ENCODE results near the gene PRSS56. TPM values are rescaled to one million over a fixed set of nuclear protein-coding genes. Genes with fewer than 3 reads are reported as not detected.

Gene PRSS56
- not detected for total RNA-seq
- long read RNA-seq, partial matches to known transcripts, result 0 of 1 reads
- long read RNA-seq, other reads (novel, unspliced or antisense), result 1 of 1 reads

DNA sequence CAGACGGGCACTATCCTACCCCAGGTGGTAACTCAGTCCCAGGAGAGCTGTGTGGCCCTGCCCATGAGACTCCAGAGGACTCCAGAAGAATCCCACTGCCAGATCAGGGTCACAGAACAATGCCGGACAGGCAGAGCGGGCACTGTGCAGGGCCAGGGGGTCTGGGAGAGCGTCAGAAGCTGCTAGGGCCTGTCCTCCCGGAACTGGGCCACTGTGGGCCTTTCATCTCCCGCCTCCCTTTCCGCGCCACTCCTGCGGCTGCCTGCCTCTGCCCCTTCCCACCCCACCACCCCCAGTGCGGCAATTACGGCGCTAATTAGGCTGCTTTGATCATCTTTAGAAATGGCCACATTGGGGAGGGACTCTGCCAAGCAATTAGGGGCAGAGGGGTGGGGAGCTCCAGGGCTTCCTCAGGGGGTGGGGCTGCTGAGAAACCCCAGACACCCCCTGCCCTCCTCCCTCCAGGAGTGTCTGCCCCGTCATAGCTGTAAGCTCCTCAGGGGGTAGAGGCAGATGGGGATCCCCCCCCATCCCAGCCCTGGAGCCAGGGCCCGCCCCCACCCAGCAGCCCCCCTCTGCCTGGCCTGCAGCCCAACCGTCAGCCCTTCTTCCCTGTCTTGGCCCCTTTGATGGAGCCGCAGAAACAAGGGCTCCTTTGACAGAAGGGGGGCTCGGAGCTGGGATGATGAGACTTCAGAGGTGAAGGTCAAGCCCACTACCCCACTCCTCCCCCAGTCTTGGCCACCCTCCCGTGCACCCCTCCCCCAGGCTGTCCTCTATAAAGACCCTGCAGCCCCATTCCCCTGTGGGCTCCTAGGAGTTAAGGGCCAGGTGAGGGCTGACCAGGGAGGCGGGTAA is at the start of gene PRSS56:
TSS of gene PRSS56 (plus strand) at position 808 of the 858 bp plus-strand sequence. CDS start 211 bp downstream, outside the sequence.
- DNase-seq (ENCODE audit: low spot score), result no peak
- intact Hi-C loops (cut with DNase I), result loop anchor here (5.0 kb wide), 1 partner anchor 613 kb away; no protein-coding TSS in a partner anchor

GRCh38 chr2:232473467-232473890 is 46.7 kb upstream of the PRSS56 start:
- intact Hi-C loops (cut with DNase I), result no loop called here
- peak; percentile 9 for DNase-seq (ENCODE audit: low spot score)

- peak; percentile 60 for DNase-seq (ENCODE audit: low spot score)
- intact Hi-C loops (cut with DNase I), result no loop called here
Observed at GRCh38 chr2:232476045-232476444, 44.1 kb upstream of the PRSS56 start.

- intact Hi-C loops (cut with DNase I), result no loop called here
- peak; percentile 43 for DNase-seq (ENCODE audit: low spot score)
Observed at GRCh38 chr2:232476791-232477190, 43.4 kb upstream of the PRSS56 start.

- intact Hi-C loops (cut with DNase I), result no loop called here
- peak; percentile 56 for DNase-seq (ENCODE audit: low spot score)
Observed at GRCh38 chr2:232477751-232478510, 42.3 kb upstream of the PRSS56 start.

DNA sequence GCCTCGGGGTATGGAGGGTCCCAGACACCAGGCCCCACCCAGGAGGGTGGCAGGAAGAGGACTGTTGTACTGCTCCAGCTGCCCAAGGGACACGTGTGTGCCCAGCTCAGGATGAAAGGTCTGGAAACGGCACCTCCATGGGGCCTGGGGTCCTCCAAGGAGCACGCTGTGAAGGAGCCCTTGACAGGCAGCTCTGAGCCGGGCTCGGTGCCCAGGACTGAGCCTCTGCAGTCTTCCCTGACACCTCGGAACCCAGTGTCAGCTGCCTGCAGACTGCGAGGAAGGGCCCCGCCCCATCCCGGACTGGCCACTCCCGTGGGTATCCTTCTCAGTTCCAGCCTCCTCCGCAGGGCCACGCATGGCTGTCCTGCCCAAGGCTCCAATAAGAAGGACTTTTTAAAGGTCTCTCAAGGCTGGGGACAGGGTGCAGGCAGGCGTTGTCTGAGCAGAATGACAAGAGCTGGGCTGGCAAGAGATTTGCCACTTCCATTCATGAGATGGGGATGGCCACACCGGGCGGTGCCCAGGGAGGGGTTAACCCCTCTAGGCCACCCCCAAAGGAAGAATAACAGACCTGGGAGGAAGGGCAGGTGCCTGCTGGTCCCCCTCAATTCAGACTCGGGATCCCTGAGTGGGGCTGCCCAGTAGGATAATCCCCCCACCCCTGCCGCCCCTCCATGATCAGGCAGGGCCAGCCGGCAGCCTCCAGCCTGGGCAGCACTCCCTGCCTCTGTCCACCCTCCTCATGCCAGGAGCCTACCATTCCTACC is 41.4 kb upstream of the PRSS56 start:
- intact Hi-C loops (cut with DNase I), result no loop called here
- DNase-seq (ENCODE audit: low spot score), result peak; percentile 51

DNA sequence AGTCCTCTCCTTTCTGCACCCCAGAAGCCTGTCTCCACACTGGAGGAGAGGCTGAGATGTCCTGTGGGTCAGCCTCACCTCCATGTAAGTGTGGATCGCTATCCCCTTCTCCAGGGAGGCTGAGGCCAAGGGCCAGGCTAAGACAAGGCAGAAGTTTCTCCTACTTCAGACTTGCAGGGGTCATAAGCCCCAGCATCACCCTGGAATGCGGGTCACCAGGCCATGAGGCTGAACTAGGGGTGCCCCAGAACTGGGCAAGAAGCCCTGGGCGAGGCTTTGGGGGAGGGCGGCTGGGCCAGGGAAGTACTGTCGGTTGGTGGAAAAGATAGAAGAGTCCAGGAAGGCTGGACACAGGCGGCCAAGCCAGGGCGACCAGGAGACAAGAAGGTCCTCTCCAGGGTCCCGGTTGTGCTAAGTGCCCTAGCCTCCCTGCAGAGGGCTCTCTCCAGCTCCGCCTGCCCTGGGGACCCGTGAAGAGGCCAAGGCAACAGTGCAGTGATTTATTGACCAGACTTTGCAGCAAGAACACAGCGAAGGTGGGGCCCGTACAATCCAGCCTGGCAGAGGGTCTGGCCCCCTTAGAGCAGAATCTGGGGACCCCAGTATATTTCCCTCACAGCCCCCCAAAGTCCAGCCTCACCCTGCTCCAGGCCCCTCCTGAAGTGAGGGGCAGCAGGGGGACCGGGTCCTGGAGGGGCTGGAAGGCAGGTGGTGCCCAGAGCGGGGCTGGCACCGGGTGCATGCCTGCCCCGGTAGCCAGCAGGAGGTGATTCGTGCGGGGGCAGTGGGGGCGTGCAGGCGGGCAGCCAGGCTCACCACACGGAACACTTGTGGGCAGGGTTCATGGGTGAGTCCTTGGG is 40.6 kb upstream of the PRSS56 start:
- intact Hi-C loops (cut with DNase I), result no loop called here
- no peak for DNase-seq (ENCODE audit: low spot score)

DNA sequence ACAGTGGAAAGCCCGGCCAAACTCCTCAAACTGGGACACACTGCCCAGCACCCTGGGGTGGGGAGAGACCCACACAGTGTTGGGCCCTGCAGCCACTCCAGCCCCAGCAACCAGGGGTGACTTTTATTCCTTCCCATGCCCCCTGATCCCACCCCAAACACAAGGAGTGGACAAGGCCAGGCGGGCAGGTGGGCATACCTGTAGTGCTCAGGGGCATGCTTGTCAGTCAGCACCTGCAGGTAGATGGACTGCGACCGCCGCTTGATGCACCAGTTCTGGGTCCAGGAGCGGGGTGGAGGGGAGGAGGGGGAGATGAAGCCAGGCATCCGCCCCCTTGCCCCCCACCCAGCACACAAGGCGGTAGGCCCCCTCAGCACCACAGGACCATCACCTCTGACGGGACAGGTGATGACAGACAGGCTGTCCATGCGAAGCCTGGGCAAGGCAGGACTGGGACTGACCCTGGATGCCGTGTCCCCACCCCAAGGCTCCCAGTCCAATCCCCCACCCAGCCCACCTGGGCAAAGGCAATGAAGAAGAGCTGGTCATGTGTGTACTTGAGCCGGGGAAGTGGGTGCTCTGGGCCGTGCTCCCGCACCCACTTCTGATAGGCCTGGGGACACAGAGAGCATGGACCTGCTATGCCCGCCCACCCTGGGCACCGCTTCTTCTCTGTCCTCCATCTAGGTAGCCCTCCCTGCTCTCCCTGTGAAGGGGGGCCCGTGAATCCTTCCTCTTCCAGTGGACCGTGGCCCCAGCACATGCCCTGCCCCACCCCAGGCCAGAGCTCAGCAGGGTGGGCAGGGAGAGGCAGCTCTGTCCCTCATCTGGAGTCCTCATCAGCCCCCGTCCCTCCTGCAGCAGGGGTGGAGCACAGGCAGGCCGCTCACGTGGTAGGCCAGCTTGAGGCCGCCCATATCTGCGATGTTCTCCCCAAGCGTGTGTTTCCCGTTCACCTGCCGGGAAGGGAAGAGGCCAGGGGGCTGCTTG is 39.7 kb upstream of the PRSS56 start:
- intact Hi-C loops (cut with DNase I), result no loop called here
- no peak for DNase-seq (ENCODE audit: low spot score)

GRCh38 chr2:232481322-232482140 is 38.7 kb upstream of the PRSS56 start:
- intact Hi-C loops (cut with DNase I), result no loop called here
- DNase-seq (ENCODE audit: low spot score), result no peak

DNA sequence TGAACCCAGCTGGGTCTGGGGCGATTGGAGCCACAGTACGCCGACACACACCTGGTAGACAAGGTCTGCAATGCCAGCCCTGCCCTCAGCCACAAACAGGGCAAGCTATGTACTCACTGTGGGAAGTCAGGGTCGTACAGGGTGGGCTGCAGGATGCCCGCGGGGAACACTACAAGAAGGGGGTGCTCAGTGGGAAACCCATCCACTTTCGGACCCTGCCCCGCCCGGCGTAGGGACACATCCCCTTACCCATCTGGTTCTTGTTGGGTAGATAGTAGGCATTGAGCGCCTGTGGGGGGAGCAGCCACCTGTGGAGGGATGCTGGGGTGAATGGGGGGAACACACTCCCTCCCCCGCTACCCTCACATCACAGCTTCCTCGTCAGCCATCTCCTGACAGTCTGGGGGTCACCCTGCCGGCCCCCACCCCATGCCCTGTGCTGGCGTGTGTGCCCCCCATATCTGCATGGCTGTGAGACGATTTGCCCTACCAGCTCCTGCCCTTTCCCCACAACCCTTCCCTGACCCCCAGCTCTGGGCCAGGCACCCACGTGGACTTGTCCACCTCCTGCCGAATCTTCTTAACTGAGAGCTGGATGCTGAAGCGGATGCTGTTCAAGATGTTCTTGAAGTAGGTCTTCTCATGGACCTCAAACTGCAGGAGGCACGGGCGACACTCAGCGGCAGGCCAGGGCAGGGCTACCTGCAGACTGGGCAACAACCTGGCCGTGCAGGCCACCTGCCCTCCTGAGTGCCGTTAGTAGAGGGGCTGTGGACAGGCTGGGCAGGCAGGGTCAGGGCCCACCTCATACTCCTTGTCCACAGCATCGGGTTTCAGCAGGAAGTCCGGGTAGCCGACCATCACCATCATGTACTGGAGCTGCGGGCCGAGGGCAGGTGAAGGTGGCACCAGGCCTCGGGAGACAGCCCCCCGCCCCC is 37.6 kb upstream of the PRSS56 start:
- intact Hi-C loops (cut with DNase I), result no loop called here
- DNase-seq (ENCODE audit: low spot score), result no peak

GRCh38 chr2:232483311-232483922 is 36.8 kb upstream of the PRSS56 start:
- intact Hi-C loops (cut with DNase I), result no loop called here
- DNase-seq (ENCODE audit: low spot score), result no peak

- intact Hi-C loops (cut with DNase I), result no loop called here
- no peak for DNase-seq (ENCODE audit: low spot score)
Observed at GRCh38 chr2:232483923-232484627, 36.1 kb upstream of the PRSS56 start.

DNA sequence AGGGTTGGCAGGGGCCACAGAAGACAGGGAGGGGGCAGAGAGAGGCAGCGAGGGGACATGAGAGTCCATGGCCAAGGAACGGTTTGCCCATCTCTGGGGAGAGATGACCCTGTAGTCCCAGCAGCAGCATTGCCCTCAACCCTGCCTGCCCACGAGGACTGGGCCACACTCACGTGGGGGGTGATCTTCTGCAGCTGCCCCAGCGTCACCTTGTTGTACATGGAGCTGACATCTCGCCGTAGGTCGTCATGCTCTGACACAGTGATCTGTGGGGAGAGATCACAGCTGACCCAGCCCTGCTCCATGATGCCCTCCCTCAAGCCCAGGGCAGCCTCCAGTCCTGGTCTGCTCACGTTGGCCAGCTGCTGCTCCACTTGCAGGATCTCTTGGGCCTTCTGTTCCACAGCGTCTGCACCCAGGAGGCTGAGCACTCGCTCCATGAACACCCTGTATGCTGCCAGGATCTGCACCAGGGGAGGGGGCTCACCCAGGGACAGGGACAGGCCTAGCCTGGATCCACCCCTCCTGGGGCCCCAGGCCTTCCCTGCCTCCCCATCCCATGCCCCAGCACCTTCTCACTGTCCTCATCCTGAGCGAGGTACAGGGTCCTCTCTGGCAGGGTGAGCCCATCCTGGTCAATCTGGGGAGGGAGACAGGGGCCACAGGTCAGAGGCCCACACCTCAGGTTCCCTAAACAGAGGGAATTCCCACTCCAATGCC is 35.4 kb upstream of the PRSS56 start:
- no peak for DNase-seq (ENCODE audit: low spot score)
- intact Hi-C loops (cut with DNase I), result no loop called here

DNA sequence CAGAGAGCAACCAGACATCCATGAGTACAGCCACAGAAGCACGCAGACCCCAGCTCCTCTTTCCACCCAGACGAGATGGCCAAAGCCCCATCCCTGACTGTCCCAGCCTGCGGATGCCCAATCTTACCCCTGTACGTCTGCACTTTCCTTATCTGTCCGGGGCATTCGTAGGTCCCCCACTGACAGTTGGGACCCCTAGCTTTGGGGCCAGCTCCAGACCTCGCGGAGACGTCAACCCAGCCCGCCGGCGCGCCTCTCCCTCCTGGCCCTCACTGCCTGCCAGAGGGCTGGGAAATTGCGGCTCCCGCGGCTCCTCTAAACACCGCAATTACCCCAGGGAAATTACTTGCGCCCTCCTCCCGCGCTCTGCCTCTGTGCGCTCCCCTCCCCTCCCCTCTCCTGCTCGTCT is 34.8 kb upstream of the PRSS56 start:
- DNase-seq (ENCODE audit: low spot score), result no peak

More for the DNA sequence above, 34.8 kb upstream of the PRSS56 start:
- intact Hi-C loops (cut with DNase I), result no loop called here

All from cardiac septum (tissue), 1 donor.